GM11168 (cell line): ENCODE data around the gene FBXL7.

ENCODE experiments used
- in situ Hi-C: fragments of 300-500 bp; cut with MboI; formaldehyde crosslinking; loops from one replicate; pipeline ENCODE4 v1.12.0; 2022; ENCODE audit warnings: low sequenced_read_pairs; ENCODE audit not compliant: unreplicated experiment

FBXL7 gene

GRCh38 chr5:15737871-15738664, 238.1 kb downstream of the FBXL7 start:
- in situ Hi-C loops = no loop called here

- in situ Hi-C loops = no loop called here
Observed at GRCh38 chr5:15740383-15740782, 240.4 kb downstream of the FBXL7 start.

- in situ Hi-C loops = no loop called here
Observed at GRCh38 chr5:15741591-15741990, 241.6 kb downstream of the FBXL7 start.

GRCh38 chr5:15746833-15747232, 246.9 kb downstream of the FBXL7 start:
- in situ Hi-C loops = no loop called here

DNA sequence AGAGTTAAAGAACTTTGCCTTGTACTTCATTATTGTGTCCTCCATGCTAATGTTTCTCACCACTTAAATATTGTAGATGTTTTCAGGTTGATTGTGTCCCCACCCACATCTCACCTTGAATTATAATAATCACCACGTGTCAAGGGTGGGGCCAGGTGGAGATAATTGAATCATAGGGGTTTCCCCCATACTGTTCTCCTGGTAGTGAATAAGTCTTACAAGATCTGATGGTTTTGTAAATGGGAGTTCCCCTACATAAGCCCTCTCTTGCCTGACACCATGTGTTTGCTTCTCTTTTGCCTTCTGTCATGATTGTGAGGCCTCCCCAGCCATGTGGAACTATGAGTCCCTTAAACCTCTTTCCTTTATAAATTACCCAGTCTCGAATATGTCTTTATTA, 248.3 kb downstream of the FBXL7 start:
- in situ Hi-C loops = no loop called here

GRCh38 chr5:15752663-15753285, 252.8 kb downstream of the FBXL7 start:
- in situ Hi-C loops = no loop called here

GRCh38 chr5:15753752-15754151, 253.8 kb downstream of the FBXL7 start:
- in situ Hi-C loops = no loop called here

- in situ Hi-C loops = no loop called here
Observed at GRCh38 chr5:15757103-15757502, 257.1 kb downstream of the FBXL7 start.

- in situ Hi-C loops = no loop called here
Observed at GRCh38 chr5:15757619-15758018, 257.6 kb downstream of the FBXL7 start.

DNA sequence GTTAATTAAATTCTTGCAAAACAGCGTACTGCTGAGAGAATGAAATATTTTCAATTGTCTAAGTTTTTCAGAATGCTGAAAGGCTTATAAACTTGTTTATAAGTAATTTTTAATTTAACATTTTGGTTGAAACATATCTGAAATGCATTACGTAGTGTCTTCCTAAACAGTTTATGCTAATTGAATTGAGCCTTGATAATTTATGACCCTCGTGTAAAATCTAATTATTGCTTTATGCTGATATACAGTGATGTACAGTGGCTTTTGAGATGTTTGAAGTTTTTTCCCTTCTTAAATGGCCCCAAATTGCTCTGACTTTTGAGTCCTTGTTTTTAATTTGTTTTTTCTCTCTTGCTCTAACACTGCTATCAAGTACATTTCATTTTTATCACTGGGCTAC, 262.7 kb downstream of the FBXL7 start:
- in situ Hi-C loops = no loop called here

- in situ Hi-C loops = no loop called here
Observed at GRCh38 chr5:15763754-15764153, 263.8 kb downstream of the FBXL7 start.

- in situ Hi-C loops = no loop called here
Observed at GRCh38 chr5:15768936-15769335, 269.0 kb downstream of the FBXL7 start.

- in situ Hi-C loops = no loop called here
Observed at GRCh38 chr5:15772131-15772530, 272.2 kb downstream of the FBXL7 start.

DNA sequence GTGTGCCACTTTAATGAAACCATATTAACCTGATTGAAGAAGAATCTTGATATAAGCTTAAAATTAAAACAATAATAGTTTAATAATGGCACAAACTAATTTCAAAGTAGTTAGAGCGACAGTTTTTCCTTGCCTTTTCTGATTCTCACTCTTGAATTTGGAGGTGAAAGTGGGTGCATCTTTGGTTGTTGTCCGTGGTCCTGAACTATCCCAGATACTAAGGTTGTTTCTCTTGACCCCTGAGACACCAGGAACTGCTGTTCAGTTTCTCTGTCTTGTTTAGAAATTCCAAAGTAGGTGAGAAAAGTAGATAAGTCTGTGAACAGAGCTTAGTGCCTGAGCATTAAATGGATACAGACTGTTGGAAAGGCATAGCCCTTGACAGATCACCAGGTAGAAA, 274.7 kb downstream of the FBXL7 start:
- in situ Hi-C loops = no loop called here

DNA sequence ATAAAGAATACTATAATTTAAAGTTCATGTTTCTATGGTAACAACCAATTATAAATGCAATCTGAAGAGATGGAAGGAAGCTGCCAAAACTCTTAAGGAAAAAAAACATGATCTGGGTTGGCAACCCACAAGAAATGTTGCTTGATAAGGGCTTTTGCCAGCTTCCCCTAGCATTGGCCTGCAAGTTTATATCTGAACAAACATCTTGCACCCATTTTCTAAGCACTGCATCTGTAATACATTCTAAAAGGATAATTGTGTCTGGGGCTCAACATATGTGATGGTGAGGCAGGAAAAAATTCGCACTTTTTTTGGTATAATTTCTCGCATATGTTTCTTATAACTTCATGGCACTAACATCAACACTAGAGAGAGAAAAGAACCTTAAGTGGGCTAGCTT, 276.4 kb downstream of the FBXL7 start:
- in situ Hi-C loops = no loop called here

DNA sequence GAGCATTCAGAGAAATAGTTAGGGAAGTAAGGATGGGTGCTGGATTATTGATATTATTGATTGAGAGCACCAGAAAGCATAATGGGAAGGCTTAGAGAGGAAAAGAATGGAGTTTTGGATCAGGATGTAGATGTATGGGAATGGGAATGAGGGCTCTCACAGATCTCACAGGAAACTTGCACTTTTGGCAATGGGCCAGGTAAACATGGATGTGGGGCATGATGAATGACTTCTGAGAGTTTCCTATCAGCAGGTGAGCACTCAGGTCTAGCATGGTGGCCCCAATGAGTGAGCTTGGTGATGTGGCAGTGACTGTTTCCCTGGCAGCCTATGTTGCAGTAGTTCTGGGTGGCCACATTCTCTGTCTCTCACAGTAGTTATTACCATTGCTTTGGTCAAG, 283.8 kb downstream of the FBXL7 start:
- in situ Hi-C loops = no loop called here

DNA sequence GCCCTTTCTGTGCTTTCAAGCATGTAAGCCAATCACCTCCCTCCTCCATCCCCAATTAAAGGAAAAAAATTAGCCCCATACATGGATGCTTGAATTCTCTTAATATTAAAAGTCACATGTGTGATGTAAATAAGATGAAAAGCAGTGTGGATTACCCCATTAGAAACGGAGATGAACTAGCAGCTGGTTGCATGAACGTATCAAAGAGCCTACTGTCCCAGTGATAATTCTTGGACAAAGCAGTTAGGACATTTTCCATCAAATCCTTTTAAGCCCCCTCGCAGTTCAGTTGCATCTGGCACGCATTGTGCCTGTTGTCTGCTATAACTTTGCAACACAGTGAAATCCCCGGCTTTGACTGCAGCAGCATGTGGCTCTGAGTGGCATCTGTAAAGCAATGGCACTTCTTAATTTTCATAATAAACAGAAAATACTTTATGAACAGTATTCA, 285.6 kb downstream of the FBXL7 start:
- in situ Hi-C loops = no loop called here

DNA sequence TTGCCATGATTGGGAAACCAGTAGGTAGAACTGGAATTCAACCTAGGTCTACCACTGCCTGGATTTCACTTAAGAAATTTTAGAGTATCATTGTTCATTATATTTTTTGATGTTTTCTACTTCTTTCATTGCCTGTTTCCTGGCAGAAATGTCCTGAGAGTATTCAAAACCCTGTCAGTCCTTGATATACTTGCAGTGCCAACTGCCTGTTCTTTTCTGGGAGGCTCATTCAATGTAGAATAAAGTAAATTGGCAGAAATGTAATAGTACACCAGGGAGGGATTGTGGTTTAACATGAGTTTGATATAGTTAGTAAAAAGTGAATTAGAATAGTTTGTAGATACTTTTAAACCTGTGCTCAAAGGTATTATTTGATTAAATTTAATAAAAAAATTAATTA, 286.3 kb downstream of the FBXL7 start:
- in situ Hi-C loops = no loop called here

DNA sequence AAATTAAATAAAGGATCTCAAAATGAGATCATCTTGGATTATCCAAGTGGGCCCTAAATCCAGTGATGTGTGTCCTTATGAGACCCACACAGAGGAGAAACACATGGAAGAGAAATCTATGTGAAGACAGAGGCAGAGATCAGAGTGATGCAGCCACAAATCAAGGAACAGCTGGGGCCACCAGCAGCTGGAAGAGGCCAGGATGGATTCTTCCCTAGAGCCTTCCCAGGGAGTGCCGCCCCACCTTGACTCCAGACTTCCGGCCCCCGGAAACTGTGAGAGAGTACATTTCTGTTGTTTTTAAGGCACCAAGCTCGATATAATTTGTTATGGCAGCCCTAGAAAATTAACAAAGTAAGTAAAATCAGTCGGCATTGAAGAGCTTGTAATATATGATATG, 286.9 kb downstream of the FBXL7 start:
- in situ Hi-C loops = no loop called here

GRCh38 chr5:15787681-15788080, 287.7 kb downstream of the FBXL7 start:
- in situ Hi-C loops = no loop called here

DNA sequence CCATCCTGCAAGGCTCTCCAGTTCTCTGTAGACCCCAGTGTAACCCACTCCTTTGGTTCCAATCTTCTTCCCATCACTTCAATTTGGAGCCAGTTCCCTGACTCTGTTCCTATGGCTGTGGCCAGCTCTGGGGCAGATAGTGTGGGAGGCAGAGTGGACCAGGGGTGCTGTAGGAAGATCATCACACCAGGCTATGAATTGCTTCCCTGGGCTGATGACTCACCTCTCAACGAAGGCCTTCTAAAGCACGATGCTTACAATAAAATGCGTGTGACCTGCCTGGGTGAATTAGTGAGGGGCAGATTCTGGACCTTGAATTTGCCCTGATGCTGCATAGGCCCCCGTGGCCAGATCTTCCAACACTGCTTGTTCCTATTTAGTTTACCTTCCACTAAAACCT, 289.7 kb downstream of the FBXL7 start:
- in situ Hi-C loops = no loop called here

- in situ Hi-C loops = no loop called here
Observed at GRCh38 chr5:15790446-15791018, 290.6 kb downstream of the FBXL7 start.
